Peyer's patch (tissue), 4 donors: ENCODE results near the gene CPPED1.

Source experiments
- POLR2A ChIP-seq, 2 donors: fragments of 450-650 bp; IDR thresholded peaks; one replicate each; pipeline ENCODE4 v1.5.1; 2017; ENCODE audit warnings: antibody characterized with exemption in 2 of 2, mild to moderate bottlenecking in 2 of 2, moderate library complexity in 2 of 2
- TF ChIP-seq, protein P1 (sequence below), 6 experiments: fragments of 450-650 bp in 4 of 6; fragments of 200-600 bp in 2 of 6; sonication (generic) in 1 of 6; IDR thresholded peaks; one replicate each; pipeline ENCODE4 v1.5.1; 2017 to 2019; ENCODE audit warnings: antibody characterized with exemption in 6 of 6, mild to moderate bottlenecking in 3 of 6, moderate library complexity in 1 of 6

DNA sequence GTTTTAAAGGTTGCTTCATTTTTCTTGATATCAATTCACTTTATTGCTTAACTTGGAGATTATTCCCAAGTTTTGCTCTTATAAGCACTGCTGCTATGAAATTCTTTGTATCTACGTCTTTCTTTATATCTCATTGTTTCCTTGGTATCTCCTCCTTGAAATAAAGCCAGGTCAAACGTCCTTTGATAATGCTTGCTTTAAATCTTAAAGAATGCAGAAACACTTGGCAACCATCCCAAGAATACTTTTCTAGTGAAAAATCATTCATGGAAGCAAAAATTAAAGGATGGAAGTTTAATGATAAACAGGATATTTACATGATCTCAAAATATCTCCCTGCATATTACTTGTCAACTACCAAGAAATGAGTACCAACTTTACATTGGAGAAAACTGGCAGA, 175.2 kb downstream of the CPPED1 start:
- no peak for TF ChIP-seq POLR2A (IDR thresholded peaks at IDR 0.05)
- TF ChIP-seq, protein P1, sequence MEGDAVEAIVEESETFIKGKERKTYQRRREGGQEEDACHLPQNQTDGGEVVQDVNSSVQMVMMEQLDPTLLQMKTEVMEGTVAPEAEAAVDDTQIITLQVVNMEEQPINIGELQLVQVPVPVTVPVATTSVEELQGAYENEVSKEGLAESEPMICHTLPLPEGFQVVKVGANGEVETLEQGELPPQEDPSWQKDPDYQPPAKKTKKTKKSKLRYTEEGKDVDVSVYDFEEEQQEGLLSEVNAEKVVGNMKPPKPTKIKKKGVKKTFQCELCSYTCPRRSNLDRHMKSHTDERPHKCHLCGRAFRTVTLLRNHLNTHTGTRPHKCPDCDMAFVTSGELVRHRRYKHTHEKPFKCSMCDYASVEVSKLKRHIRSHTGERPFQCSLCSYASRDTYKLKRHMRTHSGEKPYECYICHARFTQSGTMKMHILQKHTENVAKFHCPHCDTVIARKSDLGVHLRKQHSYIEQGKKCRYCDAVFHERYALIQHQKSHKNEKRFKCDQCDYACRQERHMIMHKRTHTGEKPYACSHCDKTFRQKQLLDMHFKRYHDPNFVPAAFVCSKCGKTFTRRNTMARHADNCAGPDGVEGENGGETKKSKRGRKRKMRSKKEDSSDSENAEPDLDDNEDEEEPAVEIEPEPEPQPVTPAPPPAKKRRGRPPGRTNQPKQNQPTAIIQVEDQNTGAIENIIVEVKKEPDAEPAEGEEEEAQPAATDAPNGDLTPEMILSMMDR (IDR thresholded peaks at IDR 0.05) = no peak
